ENCODE results near the gene C11orf68. TPM values are rescaled to one million over a fixed set of nuclear protein-coding genes. Genes with fewer than 3 reads are reported as not detected.

The C11orf68 gene
- 10 to 100 TPM; 18.5 to 20.5 (median 19.4) TPM for total RNA-seq

- no peak for TF ChIP-seq CTCF (IDR thresholded peaks at IDR 0.05; ENCODE audit: low read depth)
Observed at GRCh38 chr11:65918211-65919140, at the start of gene C11orf68. Gene C11orf68 (minus strand): TSS chr11:65919062. CDS start chr11:65919031, 31 bp downstream.

GRCh38 chr11:65967329-65967934, 48.6 kb upstream of the C11orf68 start:
- no peak for TF ChIP-seq CTCF (IDR thresholded peaks at IDR 0.05; ENCODE audit: low read depth)

- TF ChIP-seq CTCF (IDR thresholded peaks at IDR 0.05; ENCODE audit: low read depth) = no peak
Observed at GRCh38 chr11:65965986-65966762, 47.3 kb upstream of the C11orf68 start.

- no peak for TF ChIP-seq CTCF (IDR thresholded peaks at IDR 0.05; ENCODE audit: low read depth)
Observed at GRCh38 chr11:65964906-65965305, 46.0 kb upstream of the C11orf68 start.

GRCh38 chr11:65962141-65962564, 43.3 kb upstream of the C11orf68 start:
- no peak for TF ChIP-seq CTCF (IDR thresholded peaks at IDR 0.05; ENCODE audit: low read depth)

GRCh38 chr11:65961267-65962140, 42.6 kb upstream of the C11orf68 start, which contains the start of gene SART1:
Gene SART1 (plus strand): TSS chr11:65961734. CDS start chr11:65961781, 47 bp downstream.
- TF ChIP-seq CTCF (IDR thresholded peaks at IDR 0.05; ENCODE audit: low read depth) = no peak

Data from subcutaneous adipose tissue (tissue), 4 donors.